ENCODE results near the gene PSME3IP1.

PSME3IP1 gene

GRCh38 chr16:57141822-57142631, 43.8 kb downstream of the PSME3IP1 start:
- DNase-seq: no peak

DNA sequence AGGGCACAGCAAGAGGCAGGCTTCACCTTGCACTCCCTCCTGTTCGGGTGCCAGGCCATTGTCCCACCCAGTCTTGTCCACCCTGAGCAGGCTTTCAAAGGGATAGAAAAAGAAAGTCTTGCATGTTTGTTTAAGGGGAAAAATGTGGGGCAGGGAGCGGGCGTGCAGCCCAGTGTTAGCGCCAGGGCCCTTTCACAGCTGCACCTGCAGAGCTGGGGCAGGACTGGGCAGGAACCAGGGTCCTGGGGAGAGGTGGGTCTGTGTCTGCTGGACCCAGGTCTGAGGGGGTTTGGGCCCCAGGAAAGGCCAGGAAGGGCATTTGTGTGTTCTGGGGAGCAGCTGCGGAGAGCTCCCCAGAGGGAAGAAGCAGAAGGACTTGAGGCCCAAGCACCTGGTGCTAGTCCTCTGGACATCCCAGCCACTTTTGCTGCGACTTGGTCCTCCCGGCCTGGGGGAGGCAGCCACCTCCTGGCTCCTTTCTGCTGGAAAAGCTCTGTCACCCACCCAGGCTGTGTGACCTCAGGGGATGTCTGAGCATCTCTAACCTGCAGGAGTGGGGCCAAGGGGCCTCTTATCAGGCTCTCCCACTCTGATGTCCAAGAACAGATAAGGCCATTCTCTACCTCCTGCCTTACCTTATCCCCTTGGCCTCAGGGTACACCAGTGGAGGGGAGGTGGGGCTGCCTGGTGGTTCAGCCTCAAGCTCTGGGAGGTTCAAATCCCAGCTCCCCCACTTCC, 44.7 kb downstream of the PSME3IP1 start:
- DNase-seq: peak; percentile 2

DNA sequence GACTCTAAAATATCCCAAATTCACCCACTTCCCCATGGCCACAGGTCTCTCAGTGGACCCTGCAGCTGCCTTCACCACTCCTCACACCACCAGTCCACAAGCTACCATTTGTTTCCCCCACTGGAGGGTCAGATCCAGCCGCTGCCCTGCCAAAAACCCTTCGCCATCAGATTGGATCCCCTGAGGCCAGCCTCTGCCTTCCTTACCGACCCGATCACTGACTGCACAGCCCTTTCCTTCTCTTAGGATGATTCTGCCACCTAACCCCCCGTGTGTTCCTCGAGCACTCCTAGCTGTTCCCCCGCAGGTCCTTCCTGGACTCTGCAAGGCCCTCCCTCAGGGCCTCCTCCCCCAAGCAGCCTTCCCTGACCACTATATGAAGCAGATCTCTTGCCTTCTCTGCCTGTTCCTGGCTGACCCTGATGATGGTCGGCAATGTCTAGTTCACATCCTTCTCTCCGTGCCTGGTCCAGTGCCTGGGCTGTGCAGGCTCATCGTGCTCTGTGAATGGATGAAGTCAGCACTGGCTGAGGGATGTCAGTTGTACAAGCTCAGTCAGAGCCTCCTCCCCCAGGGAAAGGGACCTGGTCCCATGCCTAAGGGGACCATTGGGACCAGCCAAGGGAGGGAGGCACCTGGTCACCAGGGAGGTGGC, 47.4 kb downstream of the PSME3IP1 start:
- no peak for DNase-seq

- no peak for DNase-seq
Observed at GRCh38 chr16:57137566-57138273, 48.1 kb downstream of the PSME3IP1 start.

GRCh38 chr16:57137043-57137442, 48.8 kb downstream of the PSME3IP1 start:
- no peak for DNase-seq

DNA sequence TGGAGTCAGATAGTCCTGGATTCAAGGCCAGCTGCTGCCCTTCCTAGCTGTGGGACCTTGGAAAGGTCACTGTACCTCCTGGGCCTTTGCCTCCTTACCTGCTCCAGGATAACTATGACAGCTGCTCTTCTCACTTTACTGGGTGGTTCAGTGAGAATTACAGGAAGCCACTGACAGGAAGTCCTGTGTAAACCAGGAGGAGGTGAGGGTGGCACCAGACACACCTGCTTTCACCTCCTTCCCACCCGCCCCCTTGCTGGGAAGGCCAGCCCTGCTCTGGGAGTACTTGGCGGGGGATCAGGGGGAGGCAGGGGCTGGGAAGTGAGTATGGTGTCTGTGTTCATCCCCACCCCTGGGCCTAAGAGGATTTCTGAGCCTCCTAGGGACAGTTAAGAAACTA, 50.9 kb downstream of the PSME3IP1 start:
- DNase-seq: peak; percentile 74

DNA sequence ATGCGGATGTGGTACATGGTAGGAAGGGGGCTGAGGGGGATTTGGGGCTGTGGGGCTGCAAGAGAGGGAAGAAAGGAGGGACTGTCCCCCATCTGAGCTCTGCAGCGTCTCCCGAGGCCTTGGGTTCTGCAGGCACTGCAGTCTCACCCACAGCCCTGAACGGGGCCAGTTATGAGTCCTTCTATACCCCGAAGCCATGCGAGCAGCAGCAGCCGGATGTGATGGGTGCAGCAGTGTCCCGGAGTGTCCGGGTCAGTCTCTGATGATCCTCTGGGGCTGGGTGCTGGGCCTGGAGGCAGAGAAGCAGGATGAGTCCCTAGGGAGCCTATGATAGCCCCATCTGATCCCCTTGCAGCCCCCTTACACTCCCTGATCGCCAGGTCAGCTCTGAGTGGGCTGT, 52.0 kb downstream of the PSME3IP1 start:
- no peak for DNase-seq

DNA sequence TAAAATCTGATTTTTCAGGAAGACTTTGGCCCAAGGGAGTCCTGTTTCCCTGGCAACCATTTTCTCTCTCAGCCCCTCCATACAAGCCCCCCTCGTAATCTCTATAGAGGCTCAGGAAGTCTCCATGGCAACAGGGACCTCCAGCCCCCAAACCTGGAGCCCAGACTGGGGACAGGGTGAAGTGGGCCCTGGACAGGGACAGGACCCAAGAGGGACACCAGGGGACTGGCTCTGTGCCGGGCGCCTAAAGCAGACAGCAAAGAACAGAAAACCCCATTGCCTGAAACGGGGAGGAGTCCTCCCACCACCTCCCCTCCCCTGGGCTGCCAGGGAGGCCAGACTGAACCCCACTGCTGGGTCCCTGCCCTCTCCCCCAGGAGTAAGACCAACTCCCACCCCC, 52.8 kb downstream of the PSME3IP1 start:
- no peak for DNase-seq

DNA sequence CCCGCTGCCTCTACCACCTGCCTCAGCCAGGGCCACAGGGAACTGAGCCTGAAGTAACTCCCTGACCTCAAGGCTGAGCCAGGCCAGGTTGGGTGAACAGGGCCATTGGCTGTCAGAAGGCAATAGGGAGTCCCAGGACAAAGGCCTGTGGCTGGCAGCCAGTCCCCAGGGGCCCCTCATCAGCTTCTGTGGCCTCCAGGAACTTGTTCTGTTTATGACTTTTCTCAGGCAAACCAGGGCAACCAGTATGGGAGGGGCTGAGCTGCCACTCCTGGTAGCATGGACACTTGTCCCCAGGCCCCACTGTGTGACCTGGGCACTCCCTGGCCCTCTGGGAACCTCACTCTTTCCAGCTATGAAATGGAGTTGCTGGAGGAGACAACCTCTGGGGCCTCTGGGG, 53.4 kb downstream of the PSME3IP1 start:
- no peak for DNase-seq

- DNase-seq: no peak
Observed at GRCh38 chr16:57131351-57131970, 54.4 kb downstream of the PSME3IP1 start.

DNA sequence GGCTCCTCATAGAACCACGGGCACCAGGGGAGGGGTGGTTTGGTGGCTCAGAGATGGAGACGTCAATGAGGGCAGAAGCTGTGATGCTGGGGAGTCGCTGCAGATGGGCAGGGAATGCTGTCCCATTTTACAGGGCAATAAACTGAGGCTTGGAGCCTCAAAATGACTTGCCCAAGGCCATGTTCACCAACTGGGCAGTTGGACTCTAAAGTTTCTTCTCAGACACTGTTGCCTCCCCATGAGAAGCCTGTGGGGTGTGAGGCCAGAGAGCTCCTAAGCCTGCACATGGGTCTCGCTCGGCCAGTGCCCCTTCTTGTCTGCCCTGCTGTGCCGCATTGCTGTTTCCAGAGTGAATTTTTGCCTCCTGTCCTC, 54.9 kb downstream of the PSME3IP1 start:
- no peak for DNase-seq

GRCh38 chr16:57128771-57129389, 57.0 kb downstream of the PSME3IP1 start:
- DNase-seq: no peak

- no peak for DNase-seq
Observed at GRCh38 chr16:57127836-57128235, 58.0 kb downstream of the PSME3IP1 start.

DNA sequence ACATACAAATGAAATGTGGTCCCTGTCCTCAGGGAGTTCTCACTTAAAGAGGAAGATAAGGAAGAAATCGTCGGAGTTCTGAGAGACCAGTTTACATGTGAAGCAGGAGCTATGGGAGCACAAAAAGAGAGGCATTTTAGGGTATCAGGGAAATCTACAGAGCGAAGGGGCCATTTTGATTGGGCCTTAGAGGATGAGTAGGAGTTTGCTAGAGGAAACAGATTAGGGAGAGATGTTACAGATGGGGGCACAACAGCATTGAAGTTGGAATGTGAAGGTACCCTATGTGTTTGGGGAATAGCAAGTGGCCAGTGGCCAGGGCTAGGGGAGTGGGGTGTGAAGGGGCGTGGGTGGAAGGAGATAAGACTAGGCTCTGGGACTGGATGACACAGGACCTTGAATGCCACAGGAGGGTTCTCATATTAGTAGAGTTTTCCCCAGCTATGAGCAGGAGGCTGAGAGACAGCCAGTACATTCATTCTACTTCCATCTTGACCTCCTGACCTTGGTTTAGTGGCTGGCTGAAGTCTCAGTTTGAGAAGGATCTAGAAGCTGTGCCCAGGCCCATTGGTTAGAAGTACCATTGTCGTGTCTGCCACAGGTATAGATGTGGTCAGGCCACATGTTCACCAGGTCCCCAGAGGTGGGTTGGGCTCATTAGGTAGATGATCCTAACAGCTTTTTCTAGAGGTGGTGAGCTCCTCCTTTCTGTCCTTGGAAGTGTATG, 58.6 kb downstream of the PSME3IP1 start:
- no peak for DNase-seq

- no peak for DNase-seq
Observed at GRCh38 chr16:57126411-57126810, 59.4 kb downstream of the PSME3IP1 start.

- DNase-seq: no peak
Observed at GRCh38 chr16:57125969-57126368, 59.9 kb downstream of the PSME3IP1 start.

DNA sequence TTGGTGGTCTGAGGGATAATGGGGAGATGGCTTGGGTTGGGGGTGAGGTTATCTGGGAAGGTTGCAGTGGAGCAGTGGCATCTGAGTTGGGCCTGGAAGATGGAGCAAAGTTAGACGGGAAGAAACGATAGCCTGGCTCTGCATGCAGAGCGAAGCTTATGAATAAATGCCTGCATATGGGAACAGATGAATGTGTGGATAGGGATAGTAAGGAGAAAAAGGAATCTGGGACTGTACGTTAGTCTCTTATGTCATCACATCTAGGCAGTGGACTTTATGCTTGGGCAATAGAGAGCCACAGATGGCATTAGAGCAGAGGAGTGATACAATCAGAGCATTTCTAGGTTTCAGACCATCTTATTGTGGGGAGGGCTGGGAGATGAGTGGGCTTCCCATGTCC, 60.5 kb downstream of the PSME3IP1 start:
- no peak for DNase-seq

GRCh38 chr16:57123974-57124674, 61.7 kb downstream of the PSME3IP1 start:
- no peak for DNase-seq

DNA sequence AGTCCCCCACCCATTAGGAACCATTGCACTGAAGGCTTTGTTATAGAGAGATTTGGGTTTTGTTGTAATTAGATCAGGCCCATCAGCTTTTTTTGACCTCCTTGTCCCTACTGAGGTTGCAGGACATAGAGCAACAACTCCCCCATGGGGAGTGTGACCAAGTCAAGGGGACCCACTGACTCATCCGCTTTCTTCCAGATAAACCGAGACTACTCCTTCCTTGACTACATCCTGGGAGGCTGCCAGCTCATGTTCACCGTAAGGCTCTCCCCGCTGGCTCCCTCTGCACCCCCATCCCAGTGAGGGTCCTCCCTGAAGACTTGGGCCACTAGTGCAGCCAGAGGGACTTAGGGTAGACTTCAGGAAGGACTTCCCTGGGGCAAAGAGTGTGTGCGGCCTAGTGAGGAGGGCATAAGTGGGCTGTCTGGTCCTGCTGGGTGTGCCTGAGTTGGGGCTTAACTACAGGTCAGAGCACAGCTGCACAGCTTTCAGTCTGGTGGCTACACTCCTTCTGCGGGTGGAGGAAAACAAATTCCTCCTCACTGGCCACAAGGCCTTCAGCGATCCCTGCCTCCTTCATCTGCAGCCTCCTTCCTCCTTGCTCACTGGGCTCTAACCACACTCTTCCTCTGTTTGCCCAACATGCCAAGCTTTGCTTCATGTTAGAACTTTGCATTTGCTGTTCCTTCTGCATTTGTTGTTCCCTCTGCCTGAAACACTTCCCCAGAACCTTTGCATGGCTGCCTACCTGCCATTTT, 62.4 kb downstream of the PSME3IP1 start:
- DNase-seq: no peak

DNA sequence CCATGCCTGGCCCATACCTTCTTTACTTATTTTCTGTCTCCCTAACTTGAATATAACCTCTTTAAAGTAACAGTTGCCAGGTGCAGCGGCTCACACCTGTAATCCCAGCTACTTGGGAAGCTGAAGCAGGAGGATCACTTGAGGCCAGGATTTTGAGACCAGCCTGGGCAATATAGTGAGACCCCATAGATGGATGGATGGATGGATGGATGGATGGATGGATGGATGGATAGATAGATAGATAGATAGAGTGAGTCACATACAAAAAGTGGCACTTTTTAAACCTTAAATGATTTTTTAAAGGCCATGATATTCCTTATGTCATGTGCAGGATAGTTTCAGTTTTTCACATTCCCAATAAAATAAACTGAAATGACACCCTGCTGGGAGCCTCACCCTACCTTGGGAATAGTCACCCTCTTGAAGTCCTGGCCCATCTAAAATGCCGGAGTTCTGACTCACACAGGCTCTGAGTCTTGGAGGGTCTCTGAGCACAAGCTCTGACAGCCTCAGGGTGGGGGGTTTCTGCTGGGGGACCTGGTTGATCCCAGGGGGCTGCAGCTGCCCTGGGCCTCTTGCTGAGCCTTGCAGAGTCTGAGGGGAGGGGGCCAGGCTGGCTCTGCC, 67.3 kb downstream of the PSME3IP1 start:
- no peak for DNase-seq
